GM18526 (cell line): ENCODE measurements around the gene KRTAP10-3.
"Not testable (repeated sequence)": the region's sequence is repeated elsewhere in the genome, so short reads cannot be mapped to it uniquely, and the experiment has no call there.

ENCODE experiments used
- POLR2A ChIP-seq: IDR thresholded peaks from 3 replicates; pipeline ENCODE4 v1.6.1; 2011; ENCODE audit not compliant: insufficient read length; ENCODE audit errors: extremely low read depth

The KRTAP10-3 gene

DNA sequence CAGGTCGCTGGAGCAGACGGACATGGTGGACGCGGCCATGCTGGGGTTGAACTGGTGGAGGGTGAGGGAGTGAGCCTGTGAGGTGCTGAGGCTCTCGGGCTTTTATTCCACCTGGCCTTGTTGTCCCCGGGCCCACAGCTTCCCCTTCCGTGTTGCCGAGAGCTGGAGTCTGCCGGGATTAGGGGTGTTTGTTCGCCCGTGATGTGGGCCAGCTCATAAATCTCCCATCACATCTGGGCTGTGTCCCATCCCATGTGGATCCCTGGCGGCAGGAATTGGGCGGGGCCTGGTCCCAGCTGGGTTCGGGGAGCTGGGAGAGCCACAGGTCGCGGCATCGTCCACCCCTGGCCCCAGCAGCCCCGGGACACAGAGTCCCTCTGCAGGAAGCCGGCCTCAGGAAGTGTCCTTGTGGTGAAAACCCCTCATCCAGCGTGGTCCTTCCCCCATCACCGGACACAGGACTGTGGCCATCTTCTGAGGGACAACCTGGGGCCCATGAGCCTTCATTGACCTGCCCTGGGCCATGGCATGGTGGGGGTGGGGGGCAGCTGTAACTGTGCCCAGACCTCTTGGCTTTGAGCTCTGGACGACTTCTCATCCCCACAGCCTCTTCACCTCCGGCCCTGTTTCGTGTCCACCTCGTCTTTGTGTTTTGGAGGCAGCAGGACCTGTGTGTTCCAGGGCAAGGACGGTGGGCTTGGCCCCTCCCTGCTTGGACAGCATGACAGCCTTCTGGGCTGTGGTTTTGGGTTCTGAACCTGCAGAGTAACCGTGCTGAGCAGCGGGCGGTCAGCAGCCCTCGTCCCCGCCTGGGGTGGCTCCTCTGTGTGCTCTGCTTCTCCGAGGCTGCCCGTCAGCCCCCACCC lies 34.1 kb upstream of the KRTAP10-3 start, which contains the start of gene KRTAP10-6:
Gene KRTAP10-6 (minus strand): TSS at position 60 of the 866 bp plus-strand sequence. CDS start 21 bp downstream, at position 39.
- no peak for TF ChIP-seq POLR2A

- no peak for TF ChIP-seq POLR2A
Observed at GRCh38 chr21:44590311-44590721, 31.7 kb upstream of the KRTAP10-3 start.

- TF ChIP-seq POLR2A = no peak
Observed at GRCh38 chr21:44589586-44590305, 31.2 kb upstream of the KRTAP10-3 start.

- TF ChIP-seq POLR2A = no peak
Observed at GRCh38 chr21:44589094-44589493, 30.5 kb upstream of the KRTAP10-3 start.

DNA sequence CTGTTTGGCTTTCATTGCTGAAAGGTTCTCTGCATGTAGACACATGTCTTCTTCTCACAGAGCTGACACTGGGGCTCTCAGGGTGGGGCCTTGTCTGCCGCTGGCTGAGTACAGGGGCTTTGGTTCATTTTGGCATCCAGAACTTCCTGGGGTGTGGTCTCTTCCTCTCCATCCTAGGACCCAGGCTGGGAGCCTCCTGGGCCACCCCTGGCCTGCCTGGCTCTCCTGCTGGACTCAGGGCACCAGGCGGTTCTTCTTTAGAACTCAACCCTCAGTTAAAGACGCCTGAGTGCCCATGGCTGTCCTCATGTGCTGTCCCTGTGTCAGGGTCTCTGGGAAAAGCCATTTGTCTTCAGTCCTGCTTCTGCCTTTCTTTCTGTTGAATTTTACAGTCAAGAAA lies 27.3 kb upstream of the KRTAP10-3 start:
- no peak for TF ChIP-seq POLR2A

- TF ChIP-seq POLR2A = no peak
Observed at GRCh38 chr21:44583800-44584147, 25.2 kb upstream of the KRTAP10-3 start.

DNA sequence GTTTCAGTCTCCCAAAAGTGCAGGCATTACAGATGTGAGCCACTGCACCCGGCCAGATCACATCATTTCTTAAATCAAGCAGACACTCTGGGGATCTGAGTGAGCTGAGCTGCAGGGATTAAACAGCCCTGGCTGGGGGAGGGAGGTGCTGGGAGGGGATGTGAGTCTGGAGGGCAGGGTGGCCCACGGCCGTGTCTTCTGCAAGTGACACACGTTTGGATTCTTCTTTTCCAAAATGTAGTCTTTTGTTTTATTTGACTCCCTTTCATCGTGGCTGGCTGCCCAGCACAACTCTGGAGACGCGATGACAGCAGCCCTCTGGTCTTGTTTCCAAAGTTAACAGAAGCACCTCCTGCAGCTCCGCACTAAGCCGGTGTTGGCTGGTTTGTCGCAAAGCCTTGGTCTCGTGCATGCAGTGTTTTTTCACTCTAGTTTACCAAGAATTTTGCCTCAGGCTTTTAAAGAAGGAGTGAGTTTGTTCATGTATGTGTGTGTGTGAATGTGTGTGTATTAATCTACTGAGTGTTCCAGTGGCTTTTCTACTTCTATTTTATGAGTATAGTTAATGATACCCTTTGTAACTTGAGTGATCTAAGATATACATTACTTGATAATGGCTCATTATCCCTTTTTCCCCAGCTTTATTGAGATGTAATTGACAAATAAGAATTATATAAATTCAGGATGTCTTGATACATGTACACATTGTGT lies 24.6 kb upstream of the KRTAP10-3 start:
- no peak for TF ChIP-seq POLR2A

DNA sequence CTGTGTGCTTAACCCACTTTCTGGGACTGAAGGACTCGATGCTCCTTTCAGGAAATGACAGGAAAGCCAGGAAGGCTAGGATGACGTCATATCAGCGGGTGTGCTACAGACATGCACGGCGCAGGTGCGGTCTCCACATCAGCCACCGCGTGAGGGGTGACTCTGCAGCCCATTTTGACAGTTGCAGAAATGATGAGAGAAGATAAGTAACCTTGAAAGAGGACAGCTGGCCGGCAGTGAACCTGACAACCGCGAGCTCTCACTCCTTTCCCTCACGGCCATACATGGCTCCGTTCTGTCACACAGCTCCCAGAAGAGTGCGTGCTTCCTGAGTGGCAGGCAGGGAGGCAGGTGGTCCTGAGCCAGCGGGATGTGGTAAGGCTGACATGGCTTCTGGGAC lies 23.5 kb upstream of the KRTAP10-3 start:
- no peak for TF ChIP-seq POLR2A

DNA sequence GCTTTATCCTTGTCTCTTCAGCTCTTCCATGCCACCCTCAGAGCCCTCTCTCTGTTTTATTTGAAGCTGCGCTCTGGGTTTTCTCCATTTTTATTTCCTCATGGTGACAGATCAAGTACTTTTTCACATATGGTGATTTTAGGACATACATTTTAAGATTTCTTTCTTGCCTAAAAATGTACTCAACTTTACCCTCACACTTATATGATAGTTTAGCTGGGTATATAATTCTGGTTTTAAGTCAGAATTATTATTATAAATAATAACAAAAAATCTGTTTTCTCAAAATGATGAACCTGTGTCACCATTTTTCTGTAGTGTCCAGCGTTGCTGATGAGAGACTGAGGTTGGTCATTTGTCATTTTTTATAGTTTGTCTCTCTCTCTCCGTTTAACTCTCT lies 22.6 kb upstream of the KRTAP10-3 start:
- TF ChIP-seq POLR2A = no peak

GRCh38 chr21:44580231-44580821 lies 21.7 kb upstream of the KRTAP10-3 start, which contains the start of gene KRTAP10-5:
Gene KRTAP10-5, minus strand, starts transcription at chr21:44580604. Its CDS starts 26 bp downstream, at chr21:44580578.
- TF ChIP-seq POLR2A = not testable (repeated sequence)

DNA sequence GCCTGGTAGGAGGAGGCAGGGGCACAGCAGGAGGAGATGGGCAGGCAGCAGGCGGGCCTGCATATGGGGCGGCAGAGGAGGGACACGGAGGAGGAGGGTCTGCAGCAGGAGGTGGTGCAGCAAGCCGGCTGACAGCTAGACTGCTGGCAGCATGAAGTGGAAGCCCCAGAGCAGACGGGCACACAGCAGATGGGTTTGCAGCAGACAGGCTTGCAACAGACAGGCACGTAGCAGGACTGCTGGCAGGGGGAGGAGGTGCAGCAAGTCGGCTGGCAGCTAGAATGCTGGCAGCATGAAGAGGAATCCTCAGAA lies 21.2 kb upstream of the KRTAP10-3 start:
- no peak for TF ChIP-seq POLR2A

GRCh38 chr21:44579056-44579832 lies 20.6 kb upstream of the KRTAP10-3 start:
- no peak for TF ChIP-seq POLR2A

DNA sequence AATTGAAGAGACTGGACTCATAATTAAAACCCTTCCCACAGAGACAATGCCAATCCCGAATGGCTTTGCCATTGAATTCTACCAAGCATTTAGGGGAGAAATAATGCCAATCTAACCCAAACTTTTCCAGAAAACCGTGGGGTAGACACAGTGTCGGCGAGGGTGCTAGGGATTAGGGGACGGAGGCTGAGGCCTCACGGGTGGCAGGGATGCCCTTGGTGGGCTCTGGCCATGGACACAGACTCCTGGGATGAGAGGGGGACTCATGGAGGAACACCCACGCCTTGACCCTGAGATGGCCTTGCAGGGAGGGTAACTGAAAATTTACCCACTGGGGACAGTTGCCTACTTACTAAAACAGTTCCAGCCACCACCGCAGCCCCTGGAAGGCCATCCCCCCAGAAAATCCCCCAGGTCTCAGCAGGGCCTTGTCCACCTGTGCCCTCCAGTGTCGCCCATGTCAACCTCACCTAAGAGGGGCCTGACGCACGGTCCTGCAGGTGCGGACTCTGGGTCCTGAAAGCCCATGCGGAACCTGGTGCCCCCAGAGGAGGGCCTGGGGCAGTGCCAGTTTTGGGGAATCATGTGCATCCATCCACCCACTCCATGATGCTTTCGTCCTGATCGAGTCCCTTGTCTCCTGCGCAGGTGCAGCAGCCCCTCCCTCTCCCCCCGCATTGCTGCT lies 19.9 kb upstream of the KRTAP10-3 start:
- TF ChIP-seq POLR2A = no peak

GRCh38 chr21:44576025-44576420 lies 17.4 kb upstream of the KRTAP10-3 start:
- TF ChIP-seq POLR2A = no peak

DNA sequence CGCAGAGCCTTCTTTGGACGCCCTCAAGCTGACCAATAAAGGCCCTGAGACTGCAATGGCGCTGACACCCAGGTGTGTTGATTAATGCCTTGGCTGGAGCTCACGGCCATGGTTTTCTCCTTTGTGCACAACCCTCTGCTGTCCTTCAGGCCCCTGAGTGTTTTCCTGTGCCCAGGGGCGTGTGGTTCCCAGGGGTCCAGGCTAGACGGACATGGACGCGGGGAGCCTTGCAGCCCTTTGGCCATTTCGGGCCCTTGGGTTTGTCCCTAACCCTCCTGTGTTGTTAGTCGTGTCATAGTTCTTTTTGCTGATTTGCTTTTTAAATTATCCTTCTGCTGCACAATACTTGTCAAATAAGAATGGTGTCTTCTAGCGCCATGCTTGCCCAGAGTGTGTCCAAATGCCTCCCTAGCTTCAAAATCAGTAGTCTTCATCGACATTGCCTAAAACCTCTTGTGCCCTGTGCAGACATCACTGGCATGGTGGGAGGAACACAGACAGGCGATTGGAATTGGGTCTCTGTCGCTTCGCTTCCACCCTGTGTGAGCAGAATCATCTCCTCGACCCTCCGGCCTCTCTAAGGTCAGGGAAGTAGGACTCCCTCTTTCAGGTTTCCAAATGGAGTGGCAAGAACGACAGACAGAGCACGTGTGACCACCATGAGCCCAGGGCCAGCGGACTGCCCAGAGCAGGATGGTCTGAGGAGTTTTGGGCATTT lies 16.9 kb upstream of the KRTAP10-3 start:
- TF ChIP-seq POLR2A = no peak
